A549 (cell line): ENCODE data around the gene MAD1L1.

Experiments
- CHD2 ChIP-seq: fragments of 150-350 bp; IDR thresholded peaks from 2 replicates; pipeline ENCODE4 v1.6.1; 2014; ENCODE audit warnings: low read length; ENCODE audit not compliant: partially characterized antibody
- CTCF ChIP-seq: fragments of >200 bp; sonication (Bioruptor Twin); formaldehyde crosslinking; IDR thresholded peaks from 3 replicates; pipeline ENCODE4 v1.5.1; 2016
- EP300 ChIP-seq, 2 experiments: fragments of >200 bp; sonication (Bioruptor Twin); formaldehyde crosslinking; IDR thresholded peaks; 2 replicates in 1 of 2; 3 replicates in 1 of 2; pipeline ENCODE4 v1.6.1; 2016 to 2017
- HOXB13 ChIP-seq: fragments of 250-450 bp; sonication (Bioruptor Pico); IDR thresholded peaks from 2 replicates; pipeline ENCODE4 v1.5.0; 2020; ENCODE audit warnings: low read depth, mild to moderate bottlenecking, moderate library complexity
- KDM1A ChIP-seq: fragments of 200-600 bp; sonication (generic); IDR thresholded peaks from 2 replicates; pipeline ENCODE4 v1.6.1; 2016; ENCODE audit warnings: low read depth, mild to moderate bottlenecking
- POLR2A ChIP-seq: IDR thresholded peaks from 2 replicates; pipeline ENCODE4 v1.6.1; 2012; ENCODE audit warnings: mild to moderate bottlenecking, low read length
- RCOR1 ChIP-seq: fragments of 150-350 bp; IDR thresholded peaks from 2 replicates; pipeline ENCODE4 v1.6.1; 2014; ENCODE audit warnings: antibody characterized with exemption, low read length, low read depth
- SMC3 ChIP-seq: fragments of >200 bp; sonication (Bioruptor Twin); formaldehyde crosslinking; IDR thresholded peaks from 3 replicates; pipeline ENCODE4 v1.6.1; 2018; ENCODE audit warnings: inconsistent platforms
- TP53 ChIP-seq: fragments of 250-450 bp; sonication (Bioruptor Pico); IDR thresholded peaks from 2 replicates; pipeline ENCODE4 v1.5.0; 2021; ENCODE audit warnings: mild to moderate bottlenecking, moderate library complexity
- ZFP36 ChIP-seq: fragments of 450-650 bp; IDR thresholded peaks from 2 replicates; pipeline ENCODE4 v1.6.1; 2014; ENCODE audit warnings: borderline replicate concordance; ENCODE audit not compliant: partially characterized antibody

- TF ChIP-seq CTCF (no peak), POLR2A (no peak), KDM1A (no peak), HOXB13 (CRISPR knock-in tag) (no peak), RCOR1 (no peak), ZFP36 (peak; percentile 4), TP53 (no peak), CHD2 (no peak), EP300 (IDR thresholded peaks at IDR 0.05) (no peak), SMC3 (no peak)
Observed at GRCh38 chr7:1894906-1895663, 337.7 kb downstream of the MAD1L1 start.
